ENCODE results near the gene CDON.

GRCh38 chr11:125975634-125976033 lies 87.0 kb downstream of the CDON start:
- TF ChIP-seq, protein P1, sequence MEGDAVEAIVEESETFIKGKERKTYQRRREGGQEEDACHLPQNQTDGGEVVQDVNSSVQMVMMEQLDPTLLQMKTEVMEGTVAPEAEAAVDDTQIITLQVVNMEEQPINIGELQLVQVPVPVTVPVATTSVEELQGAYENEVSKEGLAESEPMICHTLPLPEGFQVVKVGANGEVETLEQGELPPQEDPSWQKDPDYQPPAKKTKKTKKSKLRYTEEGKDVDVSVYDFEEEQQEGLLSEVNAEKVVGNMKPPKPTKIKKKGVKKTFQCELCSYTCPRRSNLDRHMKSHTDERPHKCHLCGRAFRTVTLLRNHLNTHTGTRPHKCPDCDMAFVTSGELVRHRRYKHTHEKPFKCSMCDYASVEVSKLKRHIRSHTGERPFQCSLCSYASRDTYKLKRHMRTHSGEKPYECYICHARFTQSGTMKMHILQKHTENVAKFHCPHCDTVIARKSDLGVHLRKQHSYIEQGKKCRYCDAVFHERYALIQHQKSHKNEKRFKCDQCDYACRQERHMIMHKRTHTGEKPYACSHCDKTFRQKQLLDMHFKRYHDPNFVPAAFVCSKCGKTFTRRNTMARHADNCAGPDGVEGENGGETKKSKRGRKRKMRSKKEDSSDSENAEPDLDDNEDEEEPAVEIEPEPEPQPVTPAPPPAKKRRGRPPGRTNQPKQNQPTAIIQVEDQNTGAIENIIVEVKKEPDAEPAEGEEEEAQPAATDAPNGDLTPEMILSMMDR (IDR thresholded peaks at IDR 0.05), result no peak
- TF ChIP-seq EZH2 (IDR thresholded peaks at IDR 0.05; ENCODE audit: borderline replicate concordance, insufficient read depth, low read depth, low read length, poor library complexity, severe bottlenecking), result no peak
